SK-N-MC (cell line): Measurements from ENCODE around the gene DNAJC30.
A peak's percentile ranks its signal among the peaks of the same experiment; 100 is the strongest.

Experiments
- DNase-seq: peaks from one replicate; pipeline ENCODE4 v3.0.0-alpha.2; 2011; ENCODE audit warnings: low read depth, low spot score
- H3K27ac ChIP-seq: fragments of 200-600 bp; sonication (generic); 2 replicates; pipeline ENCODE4 v1.5.1; 2016; ENCODE audit warnings: mixed run types
- H3K36me3 ChIP-seq: fragments of 200-600 bp; sonication (generic); 2 replicates; pipeline ENCODE4 v1.6.1; 2017; ENCODE audit warnings: antibody characterized with exemption, low read length, mixed read lengths; ENCODE audit not compliant: insufficient read depth
- H3K4me3 ChIP-seq: fragments of 200-600 bp; sonication (generic); 2 replicates; pipeline ENCODE4 v1.5.1; 2016
- H3K9ac ChIP-seq: fragments of 200-600 bp; sonication (generic); 2 replicates; pipeline ENCODE4 v1.8.0; 2017; ENCODE audit warnings: mixed run types, mixed read lengths; ENCODE audit not compliant: insufficient read length
- H3K9me3 ChIP-seq: fragments of 200-600 bp; sonication (generic); 2 replicates; pipeline ENCODE4 v1.6.1; 2017; ENCODE audit warnings: low read depth, mild to moderate bottlenecking, antibody characterized with exemption, low read length, moderate library complexity, mixed read lengths
- EZH2 ChIP-seq: fragments of 200-600 bp; sonication (generic); IDR thresholded peaks from one replicate; pipeline ENCODE4 v1.6.1; 2017; ENCODE audit warnings: antibody characterized with exemption
- FOXP2 ChIP-seq: optimal IDR thresholded peaks from 2 replicates; pipeline ENCODE3; 2011; ENCODE audit warnings: mild to moderate bottlenecking, moderate library complexity; ENCODE audit not compliant: insufficient read depth; ENCODE audit errors: extremely low read length, control extremely low read depth
- POLR2AphosphoS5 ChIP-seq: IDR thresholded peaks from 2 replicates; pipeline ENCODE4 v1.6.1; 2012; ENCODE audit warnings: mild to moderate bottlenecking, low read depth, low read length, borderline replicate concordance

DNAJC30 gene

DNA sequence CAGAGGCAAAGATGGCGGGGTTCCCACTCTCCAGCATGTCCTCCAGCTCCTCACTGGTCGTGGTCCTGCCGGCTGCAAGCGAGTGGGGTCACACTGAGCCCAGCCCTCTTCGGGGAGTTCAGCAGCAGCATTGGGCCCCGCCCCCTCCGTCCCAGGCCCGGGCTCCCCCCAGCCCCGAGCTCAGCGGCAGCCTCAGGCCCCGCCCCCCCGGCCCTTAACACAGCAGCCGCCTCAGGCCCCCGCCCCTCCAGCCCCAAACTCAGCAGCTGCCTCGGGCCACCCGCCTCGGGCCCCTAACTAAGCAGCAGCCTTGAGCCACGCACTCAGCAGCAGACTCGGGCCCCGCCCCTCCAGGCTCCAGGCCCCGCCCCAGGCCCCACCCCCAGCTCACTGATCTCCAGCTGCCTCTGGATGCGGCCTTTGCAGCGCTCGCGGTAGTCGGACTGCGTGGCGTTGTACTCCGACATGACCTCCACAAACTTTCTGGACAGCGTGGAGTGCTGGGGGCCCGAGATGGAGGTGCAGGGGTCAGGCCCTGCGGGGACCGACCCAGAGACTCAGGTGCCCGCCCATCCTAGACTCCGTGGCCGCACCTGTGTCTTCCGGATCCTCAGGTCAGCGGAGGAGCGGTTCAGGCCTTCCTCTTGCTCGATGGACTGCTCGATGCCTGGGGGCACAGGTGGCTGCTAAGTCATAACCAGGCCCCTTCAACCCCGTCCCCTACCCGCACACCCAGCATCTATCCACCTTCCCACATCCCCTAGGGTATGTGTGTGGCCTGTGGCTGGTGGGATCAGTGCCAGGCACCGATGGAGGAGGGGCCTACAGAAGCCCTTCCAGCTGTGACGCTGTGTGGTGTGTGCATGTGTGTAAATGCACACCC, 20.7 kb upstream of the DNAJC30 start:
- peak overlapping the region; percentile 81 for H3K27ac ChIP-seq
- no peaks in the 10 kb centered on the region for H3K9me3 ChIP-seq
- TF ChIP-seq FOXP2 (no peak), POLR2AphosphoS5 (peak; percentile 60), EZH2 (no peak)
- peaks cover 21% of the 10 kb centered on the region for H3K36me3 ChIP-seq
- peak overlapping the region; percentile 77 for H3K4me3 ChIP-seq
- no peak for DNase-seq
- no peak overlapping the region for H3K9ac ChIP-seq

DNA sequence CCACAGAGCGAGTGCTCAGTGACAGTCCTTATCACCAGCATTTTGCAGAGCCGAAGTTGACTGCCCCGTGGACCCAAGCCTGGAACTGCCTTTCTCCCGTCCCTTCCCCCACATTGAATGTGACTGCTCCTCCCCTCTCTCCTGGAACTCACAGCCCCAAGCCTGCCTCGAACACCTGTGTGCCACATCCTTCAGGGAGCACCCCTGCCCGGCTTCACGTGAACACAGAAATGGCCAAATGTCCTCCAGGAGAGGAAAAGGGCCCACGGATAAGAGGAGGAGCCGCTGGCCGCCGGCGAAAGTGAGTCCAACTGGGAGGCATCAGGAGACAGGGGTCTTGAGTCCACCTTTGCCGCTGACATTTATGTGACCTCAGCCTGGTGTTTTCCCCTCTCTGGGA, 20.0 kb upstream of the DNAJC30 start:
- DNase-seq = no peak
- Histone ChIP-seq H3K9ac (no peak overlapping the region), H3K36me3 (peaks cover 29% of the 10 kb centered on the region), H3K4me3 (peak overlapping the region; percentile 42; the same call in 1 of the 2 replicates), H3K27ac (peak overlapping the region; percentile 74; the same call in 1 of the 2 replicates), H3K9me3 (no peaks in the 10 kb centered on the region)
- TF ChIP-seq EZH2 = no peak
- no peak for TF ChIP-seq POLR2AphosphoS5
- TF ChIP-seq FOXP2 = no peak

DNA sequence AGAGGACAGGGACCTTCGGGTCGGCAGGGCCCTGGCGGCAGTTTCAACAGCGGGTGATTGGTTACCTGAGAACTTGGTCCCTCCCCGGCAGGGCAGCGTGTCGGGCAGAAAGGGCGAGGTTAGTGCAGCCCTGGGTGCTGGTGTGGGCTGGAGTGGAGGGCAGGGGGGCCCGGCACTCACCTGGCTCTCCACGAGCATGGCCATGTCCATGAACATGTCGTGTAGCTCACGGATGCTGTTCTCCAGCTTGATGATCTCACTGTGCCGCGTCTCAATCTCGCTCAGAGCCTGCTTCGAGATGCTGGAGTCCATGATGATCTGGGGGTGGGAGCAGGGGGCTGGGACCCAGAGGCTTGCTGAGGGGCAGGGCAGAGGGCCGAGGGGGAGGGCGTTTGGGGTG, 19.4 kb upstream of the DNAJC30 start:
- Histone ChIP-seq H3K9me3 (no peaks in the 10 kb centered on the region), H3K4me3 (no peak overlapping the region), H3K27ac (0 out of 2 replicates have a peak overlapping the region, but pooled peaks have one; percentile 2), H3K36me3 (peaks cover 31% of the 10 kb centered on the region), H3K9ac (no peak overlapping the region)
- TF ChIP-seq EZH2 (no peak), FOXP2 (no peak), POLR2AphosphoS5 (no peak)
- no peak for DNase-seq

DNA sequence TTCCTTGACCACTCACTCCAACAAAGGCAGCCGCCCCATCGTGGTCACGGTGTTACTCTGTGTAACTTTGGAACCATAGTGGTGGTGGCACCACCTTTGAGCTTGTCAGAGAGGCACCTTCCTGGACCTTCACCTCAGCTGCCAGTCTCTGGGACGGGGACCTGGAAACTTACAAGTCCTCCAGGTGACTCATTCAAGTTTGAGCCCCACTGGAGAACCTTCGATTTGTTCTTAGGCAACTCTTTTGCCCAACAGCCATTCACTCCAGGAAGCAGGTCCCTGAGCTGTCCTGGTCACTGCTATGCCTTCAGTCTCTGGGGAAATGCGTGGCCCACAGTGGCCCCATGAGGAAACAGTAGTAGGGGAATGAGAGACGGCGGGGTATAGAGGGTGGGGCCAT, 19.0 kb upstream of the DNAJC30 start:
- no peak overlapping the region for H3K9ac ChIP-seq
- H3K36me3 ChIP-seq = peaks cover 35% of the 10 kb centered on the region
- H3K27ac ChIP-seq = peak overlapping the region; percentile 2; the same call in 1 of the 2 replicates
- no peak for DNase-seq
- H3K4me3 ChIP-seq = no peak overlapping the region
- TF ChIP-seq POLR2AphosphoS5 = no peak
- TF ChIP-seq FOXP2 = no peak
- H3K9me3 ChIP-seq = no peaks in the 10 kb centered on the region

GRCh38 chr7:73701357-73701995, 18.2 kb upstream of the DNAJC30 start:
- H3K36me3 ChIP-seq = peaks cover 40% of the 10 kb centered on the region
- TF ChIP-seq EZH2 (no peak), FOXP2 (no peak), POLR2AphosphoS5 (no peak)
- no peak overlapping the region for H3K9ac ChIP-seq
- H3K9me3 ChIP-seq = no peaks in the 10 kb centered on the region
- no peak for DNase-seq
- H3K4me3 ChIP-seq = no peak overlapping the region
- no peak overlapping the region for H3K27ac ChIP-seq

GRCh38 chr7:73700581-73701134, 17.4 kb upstream of the DNAJC30 start:
- TF ChIP-seq FOXP2 = no peak
- TF ChIP-seq POLR2AphosphoS5 = no peak
- no peak for TF ChIP-seq EZH2
- Histone ChIP-seq H3K9me3 (no peaks in the 10 kb centered on the region), H3K4me3 (no peak overlapping the region), H3K27ac (no peak overlapping the region), H3K36me3 (peaks cover 40% of the 10 kb centered on the region), H3K9ac (no peak overlapping the region)
- no peak for DNase-seq

DNA sequence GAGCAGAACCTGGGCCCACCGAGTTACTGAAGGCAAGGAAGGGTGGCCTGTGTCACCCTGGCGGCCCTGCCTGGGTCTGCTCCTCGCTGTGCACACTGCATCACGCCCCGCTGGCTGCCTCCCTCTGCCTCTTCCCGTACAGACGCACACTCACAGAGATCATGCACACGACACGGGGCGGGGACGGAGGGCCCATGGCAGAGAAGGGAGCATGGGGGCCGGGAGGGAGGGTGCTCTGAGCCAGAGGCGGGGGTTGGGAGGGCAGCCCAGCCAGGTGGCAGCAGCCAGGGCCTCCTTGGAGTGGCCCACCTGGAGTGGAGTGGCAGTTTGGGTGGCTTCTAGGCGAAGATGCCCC, 16.8 kb upstream of the DNAJC30 start:
- Histone ChIP-seq H3K36me3 (peaks cover 41% of the 10 kb centered on the region), H3K27ac (no peak overlapping the region), H3K9ac (no peak overlapping the region)

DNA sequence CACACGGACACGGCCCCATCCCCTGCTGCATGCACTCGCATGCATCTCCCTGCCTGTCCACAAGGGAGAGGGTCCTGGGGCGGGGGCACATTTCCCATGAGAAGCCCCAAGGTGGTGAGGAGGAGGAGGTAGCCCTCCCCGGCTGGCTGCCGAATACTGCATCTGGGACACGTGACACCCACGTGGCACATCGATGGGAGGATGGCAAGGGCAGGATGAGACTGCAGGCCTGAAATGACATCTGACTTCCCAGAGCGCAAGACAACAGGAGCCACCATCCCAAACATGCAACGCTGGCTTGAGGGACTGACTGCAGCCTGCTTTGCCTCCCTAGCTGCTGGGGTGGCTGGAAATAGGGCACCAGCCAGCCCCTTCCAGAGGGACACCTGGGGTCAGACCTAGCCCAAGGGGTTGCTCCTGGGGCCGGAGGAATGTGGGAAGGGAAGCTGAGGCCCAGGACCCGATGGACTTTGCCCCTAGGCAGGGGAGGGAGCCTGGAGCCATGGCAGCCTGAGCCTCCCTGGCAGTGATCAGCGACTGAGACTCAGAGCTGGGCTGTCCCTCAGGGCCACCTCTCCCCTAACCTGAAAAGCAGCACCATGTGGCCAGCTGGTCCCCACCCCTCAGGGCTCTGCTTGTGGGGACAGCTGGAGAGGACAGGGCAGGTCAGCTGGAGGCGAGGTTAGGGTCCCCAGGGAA, 16.3 kb upstream of the DNAJC30 start:
- H3K36me3 ChIP-seq = peaks cover 45% of the 10 kb centered on the region
- no peak for TF ChIP-seq POLR2AphosphoS5
- TF ChIP-seq FOXP2 = no peak
- no peak for TF ChIP-seq EZH2
- H3K4me3 ChIP-seq = no peak overlapping the region
- H3K9ac ChIP-seq = no peak overlapping the region
- no peak for DNase-seq
- no peak overlapping the region for H3K27ac ChIP-seq
- no peaks in the 10 kb centered on the region for H3K9me3 ChIP-seq

More for the DNA sequence above, 16.8 kb upstream of the DNAJC30 start:
- no peak for DNase-seq
- TF ChIP-seq POLR2AphosphoS5 (no peak), FOXP2 (no peak), EZH2 (no peak)
- Histone ChIP-seq H3K4me3 (no peak overlapping the region), H3K9me3 (no peaks in the 10 kb centered on the region)
